ENCODE results near the gene TCTN1. TPM values are rescaled to one million over a fixed set of nuclear protein-coding genes. Genes with fewer than 3 reads are reported as not detected.

The TCTN1 gene
- total and polyA plus RNA-seq, 2 of the 8 experiments (the other 6 are each of a cell fraction or from before 2014, with no cell fraction given): 14.7 to 16.4 TPM

- TF ChIP-seq EGR1 (IDR thresholded peaks at IDR 0.05; ENCODE audit: borderline replicate concordance, low read depth, low read length) (no peak), NRF1 (IDR thresholded peaks at IDR 0.05; ENCODE audit: low read depth, low read length) (no peak), CEBPB (IDR thresholded peaks at IDR 0.05; ENCODE audit: low read depth, low read length) (no peak), SP2 (IDR thresholded peaks at IDR 0.05; ENCODE audit: low read length) (no peak), MAFK (IDR thresholded peaks at IDR 0.05; ENCODE audit: low read depth, low read length) (no peak), BACH1 (IDR thresholded peaks at IDR 0.05; ENCODE audit: low read length) (no peak), POU5F1 (IDR thresholded peaks at IDR 0.05; ENCODE audit: low read depth, low read length) (no peak), EP300 (IDR thresholded peaks at IDR 0.05; ENCODE audit: borderline replicate concordance in 1 of 2, low read depth in 2 of 2, low read length in 2 of 2) (no peak), YY1 (IDR thresholded peaks at IDR 0.05; ENCODE audit: low read depth, low read length) (0 out of 2 replicates have a peak, but pooled peaks have one; percentile 19), EZH2 (IDR thresholded peaks at IDR 0.05; ENCODE audit: low read depth, low read length, severe bottlenecking) (no peak), CHD1 (IDR thresholded peaks at IDR 0.05; ENCODE audit: low read depth, low read length) (no peak), ASH2L (IDR thresholded peaks at IDR 0.05; ENCODE audit: low read length) (no peak), HDAC2 (IDR thresholded peaks at IDR 0.05; ENCODE audit: borderline replicate concordance in 1 of 2, low read depth in 2 of 2, low read length in 2 of 2) (no peak), SIRT6 (IDR thresholded peaks at IDR 0.05; ENCODE audit: low read length) (no peak), RNF2 (IDR thresholded peaks at IDR 0.05; ENCODE audit: borderline replicate concordance, low read depth, low read length, missing control alignments, poor library complexity, severe bottlenecking) (no peak), POLR2AphosphoS5 (IDR thresholded peaks at IDR 0.05; ENCODE audit: low read depth, low read length) (peak; percentile 33; the same call in 1 of the 2 replicates), HDAC6 (IDR thresholded peaks at IDR 0.05; ENCODE audit: low read depth, low read length) (no peak), RXRA (IDR thresholded peaks at IDR 0.05; ENCODE audit: insufficient read depth, low read depth, low read length) (no peak), CBX8 (IDR thresholded peaks at IDR 0.05; ENCODE audit: borderline replicate concordance, low read depth, low read length) (no peak)
- TF ChIP-seq, protein P1, sequence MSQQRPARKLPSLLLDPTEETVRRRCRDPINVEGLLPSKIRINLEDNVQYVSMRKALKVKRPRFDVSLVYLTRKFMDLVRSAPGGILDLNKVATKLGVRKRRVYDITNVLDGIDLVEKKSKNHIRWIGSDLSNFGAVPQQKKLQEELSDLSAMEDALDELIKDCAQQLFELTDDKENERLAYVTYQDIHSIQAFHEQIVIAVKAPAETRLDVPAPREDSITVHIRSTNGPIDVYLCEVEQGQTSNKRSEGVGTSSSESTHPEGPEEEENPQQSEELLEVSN (IDR thresholded peaks at IDR 0.05): no peak; the same call in 1 of the 2 replicates
- TF ChIP-seq, protein P2, sequence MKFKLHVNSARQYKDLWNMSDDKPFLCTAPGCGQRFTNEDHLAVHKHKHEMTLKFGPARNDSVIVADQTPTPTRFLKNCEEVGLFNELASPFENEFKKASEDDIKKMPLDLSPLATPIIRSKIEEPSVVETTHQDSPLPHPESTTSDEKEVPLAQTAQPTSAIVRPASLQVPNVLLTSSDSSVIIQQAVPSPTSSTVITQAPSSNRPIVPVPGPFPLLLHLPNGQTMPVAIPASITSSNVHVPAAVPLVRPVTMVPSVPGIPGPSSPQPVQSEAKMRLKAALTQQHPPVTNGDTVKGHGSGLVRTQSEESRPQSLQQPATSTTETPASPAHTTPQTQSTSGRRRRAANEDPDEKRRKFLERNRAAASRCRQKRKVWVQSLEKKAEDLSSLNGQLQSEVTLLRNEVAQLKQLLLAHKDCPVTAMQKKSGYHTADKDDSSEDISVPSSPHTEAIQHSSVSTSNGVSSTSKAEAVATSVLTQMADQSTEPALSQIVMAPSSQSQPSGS (IDR thresholded peaks at IDR 0.05; ENCODE audit: low read length): no peak
Observed at GRCh38 chr12:110613771-110614684, at the start of gene TCTN1 (continued).

Measured in H1 (cell line).